ENCODE measurements around the gene SF3B4.
"Not testable (repeated sequence)": the region's sequence is repeated elsewhere in the genome, so short reads cannot be mapped to it uniquely, and the experiment has no call there.

Gene SF3B4

GRCh38 chr1:149966405-149966804 is 38.8 kb upstream of the SF3B4 start:
- no peak overlapping the region for H3K27ac ChIP-seq
- TF ChIP-seq CTCF (IDR thresholded peaks at IDR 0.05): no peak
- H3K4me1 ChIP-seq: peaks cover 0 to 21% (median 17%) of the 10 kb centered on the region in 4 donors
- no peaks in the 10 kb centered on the region for H3K27me3 ChIP-seq
- intact Hi-C loops (cut with DNase I; ENCODE audit: low total_unique reads): loop anchor here (5.0 kb wide), 1 partner anchor 206 kb away; no protein-coding TSS in a partner anchor
- no peaks in the 10 kb centered on the region for H3K9me3 ChIP-seq
- H3K4me3 ChIP-seq: no peak overlapping the region
- H3K36me3 ChIP-seq: peaks cover 52 to 72% (median 69%) of the 10 kb centered on the region in 3 donors
- DNase-seq: no peak

GRCh38 chr1:149965440-149965839 is 37.8 kb upstream of the SF3B4 start:
- DNase-seq: no peak
- H3K27me3 ChIP-seq: no peaks in the 10 kb centered on the region
- no peak overlapping the region for H3K27ac ChIP-seq
- H3K4me3 ChIP-seq: no peak overlapping the region
- TF ChIP-seq CTCF (IDR thresholded peaks at IDR 0.05): no peak
- peaks cover 45 to 67% (median 66%) of the 10 kb centered on the region in 3 donors for H3K36me3 ChIP-seq
- H3K9me3 ChIP-seq: no peaks in the 10 kb centered on the region
- peaks cover 0 to 21% (median 17%) of the 10 kb centered on the region in 4 donors for H3K4me1 ChIP-seq
- intact Hi-C loops (cut with DNase I; ENCODE audit: low total_unique reads): loop anchor here (5.0 kb wide), 1 partner anchor 207 kb away; no protein-coding TSS in a partner anchor

- no peak for DNase-seq
- Histone ChIP-seq H3K4me3 (no peak overlapping the region), H3K36me3 (peaks cover 45 to 67% (median 65%) of the 10 kb centered on the region in 3 donors), H3K4me1 (peaks cover 0 to 21% (median 17%) of the 10 kb centered on the region in 4 donors), H3K27me3 (no peaks in the 10 kb centered on the region), H3K9me3 (no peaks in the 10 kb centered on the region), H3K27ac (peak overlapping the region; percentile 3 to 59)
- TF ChIP-seq CTCF (IDR thresholded peaks at IDR 0.05): no peak
- intact Hi-C loops (cut with DNase I; ENCODE audit: low total_unique reads): loop anchor here (5.0 kb wide), 1 partner anchor 89 kb away; no protein-coding TSS in a partner anchor
Measured at GRCh38 chr1:149963358-149963757, 35.8 kb upstream of the SF3B4 start.

GRCh38 chr1:149962736-149963135 is 35.1 kb upstream of the SF3B4 start:
- Histone ChIP-seq H3K4me1 (peaks cover 0 to 21% (median 17%) of the 10 kb centered on the region in 4 donors), H3K27me3 (no peaks in the 10 kb centered on the region), H3K9me3 (no peaks in the 10 kb centered on the region), H3K4me3 (no peak overlapping the region), H3K27ac (peak overlapping the region; percentile 31 to 59), H3K36me3 (peaks cover 51 to 71% (median 69%) of the 10 kb centered on the region in 3 donors)
- intact Hi-C loops (cut with DNase I; ENCODE audit: low total_unique reads): loop anchor here (5.0 kb wide), 1 partner anchor 90 kb away; no protein-coding TSS in a partner anchor
- TF ChIP-seq CTCF (IDR thresholded peaks at IDR 0.05): no peak
- DNase-seq: no peak

GRCh38 chr1:149962039-149962647 is 34.5 kb upstream of the SF3B4 start:
- Histone ChIP-seq H3K4me3 (no peak overlapping the region), H3K4me1 (peaks cover 0 to 21% (median 17%) of the 10 kb centered on the region in 4 donors), H3K9me3 (no peaks in the 10 kb centered on the region), H3K27ac (peak overlapping the region; percentile 31 to 59), H3K27me3 (no peaks in the 10 kb centered on the region), H3K36me3 (peaks cover 55 to 71% (median 69%) of the 10 kb centered on the region in 3 donors)
- peak in 1 of 2 donors; percentile 63 for DNase-seq
- peak; percentile 74 to 84 for TF ChIP-seq CTCF (IDR thresholded peaks at IDR 0.05)
- intact Hi-C loops (cut with DNase I; ENCODE audit: low total_unique reads): loop anchor here (5.0 kb wide), 1 partner anchor 90 kb away; no protein-coding TSS in a partner anchor

- DNase-seq; H3K4me3 ChIP-seq; H3K27me3 ChIP-seq; H3K27ac ChIP-seq; H3K9me3 ChIP-seq; H3K4me1 ChIP-seq; intact Hi-C loops (cut with DNase I; ENCODE audit: low total_unique reads): not testable (repeated sequence)
- H3K36me3 ChIP-seq: peaks cover 31 to 51% (median 38%) of the 10 kb centered on the region in 3 donors
Measured at GRCh38 chr1:149957548-149957947, 29.9 kb upstream of the SF3B4 start.

All from tibial artery (tissue), 4 donors.